Measurements from ENCODE around the gene FHAD1.

DNA sequence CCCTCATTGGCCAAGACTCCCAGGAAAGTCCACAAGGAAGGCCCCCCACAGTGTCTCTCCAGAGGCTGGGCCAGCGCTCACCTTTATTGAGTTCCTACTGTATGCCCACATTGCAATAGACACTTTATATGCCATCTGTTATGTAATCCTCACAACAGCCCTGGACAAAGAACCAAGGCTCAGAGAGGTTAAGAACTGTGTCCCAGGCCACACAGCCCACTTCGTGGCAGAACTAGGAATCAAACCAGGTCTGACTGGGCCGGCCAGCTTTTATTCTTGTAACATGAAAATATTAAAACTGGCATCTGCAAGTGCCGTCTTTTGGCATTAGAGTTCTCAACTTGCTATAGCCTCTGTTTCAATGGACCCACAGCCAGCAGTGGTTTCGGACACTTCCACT, 195.7 kb downstream of the FHAD1 start:
- TF ChIP-seq CTCF (IDR thresholded peaks at IDR 0.05; ENCODE audit: low read depth, low read length): no peak
- TF ChIP-seq EZH2phosphoT487 (IDR thresholded peaks at IDR 0.05; ENCODE audit: low read depth): no peak
